ENCODE data around the gene EIF3L. TPM values are rescaled to one million over a fixed set of nuclear protein-coding genes. Genes with fewer than 3 reads are reported as not detected.

The EIF3L gene
- total and polyA plus RNA-seq, 2 of the 8 experiments (the other 6 are each of a cell fraction or from before 2014, with no cell fraction given) = 639 to 886 TPM

GRCh38 chr22:37930270-37930951, 81.2 kb downstream of the EIF3L start:
- DNase-seq (ENCODE audit: low read depth in 1 of 2, low spot score in 2 of 2) (no peak), FAIRE-seq (no peak)
- Histone ChIP-seq H3K14ac (ENCODE audit: insufficient read length) (no peak overlapping the region), H4K20me1 (replicated peaks in 1 of 2; ENCODE audit: control insufficient read depth in 1 of 2, insufficient read depth in 2 of 2, low read length in 2 of 2) (peaks cover 0 to 8% of the 10 kb centered on the region in 2 experiments), H2BK120ac (replicated peaks; ENCODE audit: low read depth, low read length) (no peak overlapping the region), H3K4me3 (ENCODE audit: extremely low read depth in 1 of 4, insufficient read depth in 2 of 4, low read depth in 3 of 4, low read length in 4 of 4) (no peak overlapping the region), H3K4me1 (replicated peaks in 1 of 4; ENCODE audit: control insufficient read depth in 3 of 4, insufficient read depth in 4 of 4, low read length in 3 of 4) (peaks cover 0 to 5% (median 3%) of the 10 kb centered on the region in 4 experiments; a peak in 5 of 7 replicates), H3K4ac (replicated peaks; ENCODE audit: insufficient read length, low read depth, low read length) (no peak overlapping the region), H3K56ac (replicated peaks; ENCODE audit: insufficient read length, low read depth, low read length) (no peak overlapping the region), H2BK5ac (ENCODE audit: low read depth, low read length) (no peak overlapping the region), H2BK20ac (ENCODE audit: low read length) (no peak overlapping the region), H4K8ac (ENCODE audit: extremely low read depth, insufficient read depth, low read length) (no peak overlapping the region; the same call in 1 of the 2 replicates), H2AFZ (ENCODE audit: low read length) (no peak overlapping the region), H3K27me3 (replicated peaks in 1 of 4; ENCODE audit: control insufficient read depth in 3 of 4, extremely low read depth in 1 of 4, insufficient read depth in 3 of 4, low read length in 3 of 4) (no peaks in the 10 kb centered on the region), H3K36me3 (ENCODE audit: control insufficient read depth in 2 of 4, insufficient read depth in 4 of 4, low read length in 3 of 4) (peaks cover 2 to 17% (median 9%) of the 10 kb centered on the region in 4 experiments; a peak in 7 of 8 replicates), H3K23ac (ENCODE audit: insufficient read length) (no peak overlapping the region), H3K79me1 (ENCODE audit: low read depth, low read length) (no peaks in the 10 kb centered on the region), H4K5ac (ENCODE audit: insufficient read length, low read depth, low read length) (no peak overlapping the region), H4K91ac (replicated peaks; ENCODE audit: insufficient read length, low read length) (no peak overlapping the region), H3K23me2 (ENCODE audit: low read depth, low read length) (no peaks in the 10 kb centered on the region), H3K18ac (ENCODE audit: extremely low read depth, low read length) (no peak overlapping the region), H3K9me3 (ENCODE audit: insufficient read depth in 2 of 2, low read depth in 1 of 2, low read length in 1 of 2) (no peaks in the 10 kb centered on the region), H3K27ac (ENCODE audit: low read depth, low read length) (no peak overlapping the region; the same call in 1 of the 2 replicates), H2BK15ac (ENCODE audit: low read length) (no peak overlapping the region), H3K9ac (replicated peaks in 1 of 4; ENCODE audit: extremely low read depth in 1 of 4, low read depth in 3 of 4, low read length in 3 of 4) (no peak overlapping the region), H3K4me2 (ENCODE audit: insufficient read depth in 1 of 2, low read depth in 2 of 2, low read length in 2 of 2) (no peak overlapping the region), H2AK5ac (ENCODE audit: low read depth, low read length) (no peak overlapping the region), H3K79me2 (ENCODE audit: control insufficient read depth in 1 of 2, insufficient read depth in 2 of 2, low read length in 2 of 2) (no peaks in the 10 kb centered on the region), H2BK12ac (ENCODE audit: low read depth, low read length) (no peak overlapping the region)
- POLR2A ChIA-PET (ENCODE audit: partially characterized antibody) = interaction anchor here (0.6 to 3.1 kb wide), 6 partner anchors 13 to 106 kb away, joined by 3 to 11 read pairs (median 3); partner anchors contain the start of genes EIF3L and MICALL1
- no peak for TF ChIP-seq BACH1 (IDR thresholded peaks at IDR 0.05; ENCODE audit: low read length)
- no peak for TF ChIP-seq MAFK (IDR thresholded peaks at IDR 0.05; ENCODE audit: low read depth, low read length)
- TF ChIP-seq CTCF (IDR thresholded peaks at IDR 0.05; ENCODE audit: control extremely low read depth in 1 of 3, insufficient read depth in 1 of 3, low read depth in 1 of 3, low read length in 3 of 3) = peak; percentile 37 to 66 (median 62)
- no peak for TF ChIP-seq RNF2 (IDR thresholded peaks at IDR 0.05; ENCODE audit: borderline replicate concordance, low read depth, low read length, missing control alignments, poor library complexity, severe bottlenecking)
- TF ChIP-seq RAD21 (IDR thresholded peaks at IDR 0.05 in 1 of 2, conservative IDR thresholded peaks at IDR 0.05 in 1 of 2; ENCODE audit: low read depth in 2 of 2, low read length in 2 of 2) = peak; percentile 33 to 44
- WGBS, 2 experiments (ENCODE audit: extremely low coverage in 1 of 2, insufficient coverage in 1 of 2, insufficient read length in 1 of 2, insufficient replicate concordance in 2 of 2, low coverage in 1 of 2, low lambda C conversion rate in 2 of 2, missing lambda C conversion rate in 1 of 2) = 79% methylated on average over 11 of the region's 11 CpGs; no CpG with 5 or more reads in 1 of the 2 experiments
- CTCF ChIA-PET (ENCODE audit: partially characterized antibody) = interaction anchor here (0.6 to 10.4 kb wide), 17 partner anchors 8 to 113 kb away, joined by 3 to 158 read pairs (median 4); partner anchors contain the start of genes C22orf23 and POLR2F
